Gastroesophageal sphincter (tissue), 3 donors: ENCODE data around the gene SP7.

Source experiments
- POLR2A ChIP-seq, 2 donors: fragments of 450-650 bp; IDR thresholded peaks; one replicate each; pipeline ENCODE4 v1.6.1; 2017; ENCODE audit warnings: antibody characterized with exemption in 2 of 2, mild to moderate bottlenecking in 2 of 2, moderate library complexity in 1 of 2
- POLR2AphosphoS5 ChIP-seq: sonication (generic); formaldehyde crosslinking; IDR thresholded peaks from one replicate; pipeline ENCODE4 v1.6.1; 2017; ENCODE audit warnings: antibody characterized with exemption
- TF ChIP-seq, protein P1 (sequence below), 4 experiments: fragments of 200-600 bp in 2 of 4; fragments of 450-650 bp in 2 of 4; sonication (generic) in 1 of 4; IDR thresholded peaks; one replicate each; pipeline ENCODE4 v1.5.1; 2017 to 2019; ENCODE audit warnings: antibody characterized with exemption in 4 of 4, mild to moderate bottlenecking in 2 of 4, moderate library complexity in 2 of 4

DNA sequence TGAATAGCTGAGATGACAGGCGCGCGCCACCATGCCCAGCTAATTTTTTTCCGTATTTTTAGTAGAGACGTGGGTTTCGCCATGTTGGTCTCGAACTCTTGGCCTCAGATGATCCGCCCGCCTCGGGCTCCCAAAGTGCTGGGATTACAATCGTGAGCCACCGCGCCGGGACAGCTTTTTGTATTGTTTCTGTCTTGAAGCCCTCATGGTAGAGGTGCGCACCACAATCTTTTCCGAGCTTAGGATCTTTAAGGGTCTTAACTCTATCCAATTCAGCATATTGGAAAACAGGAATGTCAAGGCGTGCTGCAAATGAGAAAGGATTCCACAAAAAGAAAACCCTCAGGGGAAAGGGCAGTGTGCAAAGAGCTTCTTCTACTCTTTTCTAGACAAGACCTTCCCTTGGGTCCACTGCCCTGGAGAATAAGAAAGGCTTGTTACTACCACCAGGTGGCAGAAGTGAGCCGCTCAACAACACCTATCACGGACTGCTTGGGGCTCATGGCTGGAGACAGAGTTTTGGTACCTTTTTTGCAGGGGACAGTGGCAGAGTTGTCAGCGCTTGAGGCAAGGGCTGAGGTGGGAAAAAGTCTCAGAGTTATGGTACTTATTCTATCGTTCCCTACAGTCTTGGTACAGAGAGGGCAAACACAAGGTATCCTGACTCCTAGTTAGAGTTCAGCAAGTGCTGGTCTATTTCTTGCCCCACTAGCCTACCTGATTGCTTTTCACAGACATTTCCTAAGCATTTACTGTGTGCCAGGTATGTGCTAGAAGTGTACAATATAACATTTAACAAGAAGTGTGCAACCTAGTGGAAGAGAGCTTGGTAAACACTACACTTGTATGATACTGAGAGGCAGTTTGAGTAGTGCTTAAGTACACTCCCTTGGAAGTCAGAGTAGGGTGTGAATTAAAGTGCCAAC, 16.4 kb upstream of the SP7 start:
- TF ChIP-seq POLR2AphosphoS5: no peak
- TF ChIP-seq, protein P1, sequence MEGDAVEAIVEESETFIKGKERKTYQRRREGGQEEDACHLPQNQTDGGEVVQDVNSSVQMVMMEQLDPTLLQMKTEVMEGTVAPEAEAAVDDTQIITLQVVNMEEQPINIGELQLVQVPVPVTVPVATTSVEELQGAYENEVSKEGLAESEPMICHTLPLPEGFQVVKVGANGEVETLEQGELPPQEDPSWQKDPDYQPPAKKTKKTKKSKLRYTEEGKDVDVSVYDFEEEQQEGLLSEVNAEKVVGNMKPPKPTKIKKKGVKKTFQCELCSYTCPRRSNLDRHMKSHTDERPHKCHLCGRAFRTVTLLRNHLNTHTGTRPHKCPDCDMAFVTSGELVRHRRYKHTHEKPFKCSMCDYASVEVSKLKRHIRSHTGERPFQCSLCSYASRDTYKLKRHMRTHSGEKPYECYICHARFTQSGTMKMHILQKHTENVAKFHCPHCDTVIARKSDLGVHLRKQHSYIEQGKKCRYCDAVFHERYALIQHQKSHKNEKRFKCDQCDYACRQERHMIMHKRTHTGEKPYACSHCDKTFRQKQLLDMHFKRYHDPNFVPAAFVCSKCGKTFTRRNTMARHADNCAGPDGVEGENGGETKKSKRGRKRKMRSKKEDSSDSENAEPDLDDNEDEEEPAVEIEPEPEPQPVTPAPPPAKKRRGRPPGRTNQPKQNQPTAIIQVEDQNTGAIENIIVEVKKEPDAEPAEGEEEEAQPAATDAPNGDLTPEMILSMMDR (IDR thresholded peaks at IDR 0.05): peak in 3 of 4 experiments; percentile 91 to 93 (median 92)
- TF ChIP-seq POLR2A (IDR thresholded peaks at IDR 0.05): no peak
